Measurements from ENCODE around the gene YBX3.

DNA sequence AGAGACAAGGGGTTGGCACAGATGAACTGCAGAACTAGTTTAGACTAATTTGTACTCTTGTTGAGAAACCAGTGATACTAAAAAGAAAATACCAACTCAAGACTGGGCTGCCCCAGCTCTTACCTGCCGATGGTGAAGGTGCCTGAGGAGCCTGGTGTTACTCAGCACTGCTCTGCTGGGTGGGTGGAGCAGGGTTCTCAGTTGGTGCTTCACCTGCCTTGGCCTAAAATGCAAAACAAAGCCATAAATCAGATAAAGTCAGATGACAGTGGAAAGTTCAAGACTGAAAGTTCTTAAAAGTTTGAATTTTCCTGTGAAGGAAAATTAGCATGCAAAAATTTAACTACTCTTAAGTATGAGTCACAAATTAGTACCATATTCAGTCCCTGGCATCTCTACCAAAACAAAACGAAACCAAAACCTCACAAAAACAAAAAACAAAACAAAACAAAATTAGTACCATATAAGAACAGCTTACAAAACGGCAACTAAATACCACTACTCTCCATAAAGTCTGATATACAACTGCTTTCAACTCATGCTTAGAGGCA is 21.9 kb downstream of the YBX3 start:
- TF ChIP-seq, protein P1, sequence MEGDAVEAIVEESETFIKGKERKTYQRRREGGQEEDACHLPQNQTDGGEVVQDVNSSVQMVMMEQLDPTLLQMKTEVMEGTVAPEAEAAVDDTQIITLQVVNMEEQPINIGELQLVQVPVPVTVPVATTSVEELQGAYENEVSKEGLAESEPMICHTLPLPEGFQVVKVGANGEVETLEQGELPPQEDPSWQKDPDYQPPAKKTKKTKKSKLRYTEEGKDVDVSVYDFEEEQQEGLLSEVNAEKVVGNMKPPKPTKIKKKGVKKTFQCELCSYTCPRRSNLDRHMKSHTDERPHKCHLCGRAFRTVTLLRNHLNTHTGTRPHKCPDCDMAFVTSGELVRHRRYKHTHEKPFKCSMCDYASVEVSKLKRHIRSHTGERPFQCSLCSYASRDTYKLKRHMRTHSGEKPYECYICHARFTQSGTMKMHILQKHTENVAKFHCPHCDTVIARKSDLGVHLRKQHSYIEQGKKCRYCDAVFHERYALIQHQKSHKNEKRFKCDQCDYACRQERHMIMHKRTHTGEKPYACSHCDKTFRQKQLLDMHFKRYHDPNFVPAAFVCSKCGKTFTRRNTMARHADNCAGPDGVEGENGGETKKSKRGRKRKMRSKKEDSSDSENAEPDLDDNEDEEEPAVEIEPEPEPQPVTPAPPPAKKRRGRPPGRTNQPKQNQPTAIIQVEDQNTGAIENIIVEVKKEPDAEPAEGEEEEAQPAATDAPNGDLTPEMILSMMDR (IDR thresholded peaks at IDR 0.05), result no peak
- TF ChIP-seq POLR2A (IDR thresholded peaks at IDR 0.05) (no peak), POLR2AphosphoS5 (IDR thresholded peaks at IDR 0.05) (no peak)
